GM18870 (cell line): ENCODE measurements around the gene HABP4.
"Not testable (repeated sequence)": the region's sequence is repeated elsewhere in the genome, so short reads cannot be mapped to it uniquely, and the experiment has no call there.

Experiments used
- ATAC-seq: cut with Tn5 transposase; IDR thresholded peaks from one replicate; pipeline ENCODE4 v1.9.1; 2021; ENCODE audit warnings: moderate library complexity; ENCODE audit not compliant: unreplicated experiment

The HABP4 gene

DNA sequence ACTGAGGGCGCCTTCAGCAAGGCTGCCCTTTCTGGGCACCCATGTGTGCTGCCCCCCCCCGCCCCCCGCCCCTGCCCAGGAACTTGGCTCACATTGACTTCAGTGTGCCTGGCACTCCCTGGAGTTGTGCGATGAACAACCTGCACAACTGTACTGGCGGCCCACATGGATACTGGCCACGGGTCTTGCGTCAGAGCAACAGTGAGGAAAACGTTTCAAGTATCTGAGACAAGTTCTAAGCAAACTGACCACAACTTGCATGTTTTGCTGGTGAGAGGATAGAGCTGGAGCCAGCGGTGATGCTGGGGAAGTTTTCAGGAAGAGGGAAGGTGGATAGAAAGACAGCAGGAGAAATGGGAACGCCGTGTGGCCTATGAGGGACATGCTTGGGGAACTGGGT, 45.4 kb downstream of the HABP4 start:
- no peak for ATAC-seq

- no peak for ATAC-seq
Measured at GRCh38 chr9:96496368-96497116, 46.6 kb downstream of the HABP4 start.

DNA sequence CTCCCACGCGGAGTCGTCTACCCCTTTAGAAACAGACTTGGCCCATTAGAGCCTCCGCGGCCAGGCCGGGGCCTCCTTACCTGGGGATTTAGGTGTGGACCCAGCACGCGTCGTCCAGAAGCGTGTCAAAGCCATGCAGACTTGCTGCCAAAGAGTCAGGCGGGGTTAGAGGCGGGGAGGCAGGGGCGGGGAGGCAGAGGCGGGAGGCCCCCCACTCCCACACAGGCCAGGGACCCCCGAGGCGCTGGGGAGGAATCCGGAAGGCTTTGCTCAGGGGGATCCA, 47.1 kb downstream of the HABP4 start:
- ATAC-seq = no peak

DNA sequence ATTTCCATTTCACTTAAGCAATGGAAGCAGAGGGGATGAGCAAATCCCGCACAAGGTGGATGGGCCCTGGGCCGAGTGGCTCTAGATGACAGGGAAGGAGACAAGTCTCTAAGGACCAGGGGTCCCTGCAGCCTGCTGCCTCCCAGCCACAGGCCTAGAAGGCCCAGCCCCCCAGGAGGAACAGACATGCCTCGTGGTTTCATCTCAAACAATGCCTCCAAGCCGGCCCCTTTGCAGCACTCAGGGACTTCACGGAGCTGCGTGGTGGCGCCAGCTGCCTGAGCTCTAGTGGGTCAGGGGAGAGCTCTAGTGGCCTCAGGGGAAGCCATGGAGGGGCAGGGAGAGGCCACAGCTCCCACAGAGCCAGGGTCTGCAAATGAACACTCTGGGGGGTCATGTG, 48.8 kb downstream of the HABP4 start:
- no peak for ATAC-seq

DNA sequence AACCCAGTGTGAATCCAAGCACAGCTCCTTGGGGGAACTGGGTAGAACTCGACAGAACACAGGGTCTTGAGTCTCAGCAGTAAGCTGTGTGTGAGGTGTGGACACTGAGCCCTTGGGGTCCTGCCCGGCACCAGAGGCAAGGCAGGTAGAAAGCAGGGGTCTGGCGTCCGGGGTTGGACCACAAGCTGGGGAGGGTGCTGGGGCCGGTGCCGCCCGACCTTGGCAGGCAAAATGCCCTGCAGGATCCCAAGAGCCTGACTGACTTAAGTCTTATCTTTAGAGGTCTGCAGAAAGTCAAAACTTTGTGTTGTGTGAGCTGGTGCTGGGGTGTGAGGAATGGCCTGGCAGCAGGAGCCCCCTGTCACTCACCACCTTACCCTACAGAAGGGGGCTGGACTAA, 49.3 kb downstream of the HABP4 start:
- no peak for ATAC-seq

- ATAC-seq = no peak
Measured at GRCh38 chr9:96500696-96501632, 51.0 kb downstream of the HABP4 start.

DNA sequence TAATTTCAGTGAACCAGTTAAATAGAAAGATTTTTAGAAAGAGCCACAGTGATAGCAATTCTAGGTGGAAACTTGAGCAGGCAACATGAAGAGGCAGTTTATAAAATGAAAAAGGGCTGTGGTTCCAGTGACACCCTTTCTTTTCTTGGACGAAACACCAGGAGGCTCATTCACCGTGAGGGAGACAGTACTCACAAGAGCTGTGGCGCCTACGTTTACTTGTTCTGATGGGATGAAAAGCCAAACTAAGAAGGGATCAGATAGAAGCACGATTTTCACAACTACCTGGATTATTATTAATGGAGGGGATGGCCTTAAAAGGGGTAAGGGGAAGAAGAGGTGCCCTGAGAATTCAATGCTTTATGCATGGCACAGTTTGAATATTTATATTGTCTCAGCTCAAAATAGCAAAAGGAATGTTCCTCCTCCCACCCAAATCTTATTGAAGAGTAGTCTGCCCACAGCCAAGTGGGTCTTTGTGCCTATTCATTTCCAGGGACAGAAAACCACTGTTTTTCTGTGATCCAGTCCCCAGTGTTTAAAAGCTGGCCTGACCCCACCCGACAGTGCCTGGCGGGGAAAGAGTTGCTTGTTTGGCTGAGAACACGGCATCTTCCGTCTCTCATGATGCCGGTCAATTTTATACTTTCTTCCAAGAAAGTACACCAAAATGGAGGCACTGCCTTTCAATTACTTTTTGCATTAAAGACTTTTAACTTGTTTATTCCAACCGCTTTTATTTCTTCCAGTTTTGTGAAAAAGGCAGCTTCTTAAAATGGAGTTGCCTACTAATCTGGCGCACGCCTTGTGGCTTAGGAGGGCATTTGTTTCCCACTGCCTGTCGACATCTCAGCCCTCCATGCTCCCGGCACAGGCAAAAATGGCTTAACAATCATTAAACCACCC, 51.9 kb downstream of the HABP4 start:
- ATAC-seq = no peak

DNA sequence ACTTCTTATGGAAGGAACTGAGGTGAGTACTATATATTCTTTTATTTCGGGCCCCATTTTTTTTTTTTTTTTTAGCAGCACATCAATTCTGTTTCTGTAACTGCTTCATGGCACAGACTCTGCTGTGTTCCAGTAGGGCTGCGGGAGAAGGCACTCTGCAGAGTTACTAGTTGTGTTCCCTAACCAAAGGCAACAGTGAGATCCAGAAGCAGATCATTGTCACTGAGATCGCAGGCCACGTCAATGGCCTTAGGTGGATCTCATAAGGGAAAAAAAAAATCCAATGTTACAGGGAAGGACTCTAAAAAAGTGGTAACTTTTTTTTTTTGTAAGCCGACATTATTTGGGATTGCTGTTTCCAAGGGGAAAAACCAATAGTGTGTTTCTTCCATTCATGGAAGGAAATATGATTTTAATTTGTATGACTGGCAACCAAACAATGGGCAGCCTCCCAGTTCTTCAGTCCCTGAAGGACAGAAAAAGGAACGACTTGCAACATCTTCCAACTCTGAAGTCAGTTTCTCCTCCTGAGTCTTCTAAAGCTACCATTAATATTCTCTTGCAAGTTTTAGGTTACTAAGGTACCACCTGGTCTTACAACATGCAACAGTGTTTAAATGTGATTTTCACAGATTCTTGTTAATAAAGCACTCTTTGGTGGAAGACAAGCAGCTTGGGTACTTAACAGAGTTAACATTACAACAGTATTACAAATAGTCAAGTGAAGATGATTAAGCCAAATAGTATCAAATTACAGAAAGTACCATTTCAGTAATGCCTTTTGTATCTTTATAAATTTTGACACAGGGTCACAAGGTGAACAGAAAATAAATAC, 52.8 kb downstream of the HABP4 start:
- ATAC-seq = no peak

GRCh38 chr9:96503374-96503748, 53.4 kb downstream of the HABP4 start:
- not testable (repeated sequence) for ATAC-seq

DNA sequence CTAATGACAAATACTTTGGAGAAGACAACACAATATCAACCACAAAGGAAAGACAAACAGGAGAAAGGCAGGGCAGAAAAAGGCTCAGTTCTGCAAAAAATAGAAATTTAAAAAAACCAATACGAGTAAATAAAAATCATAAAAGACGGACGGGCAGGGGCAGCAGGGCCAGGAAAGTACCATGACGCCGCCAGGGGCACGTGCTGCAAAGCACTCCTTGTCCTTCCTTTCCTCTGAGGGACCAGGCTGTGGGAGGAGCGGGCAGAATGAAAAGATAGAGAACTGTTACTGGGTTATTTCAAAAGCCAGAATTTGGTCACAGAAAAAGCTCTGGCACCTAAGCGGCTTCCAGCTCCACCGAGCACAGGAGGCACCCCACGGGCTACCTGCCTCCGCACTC, 53.9 kb downstream of the HABP4 start:
- ATAC-seq = no peak

DNA sequence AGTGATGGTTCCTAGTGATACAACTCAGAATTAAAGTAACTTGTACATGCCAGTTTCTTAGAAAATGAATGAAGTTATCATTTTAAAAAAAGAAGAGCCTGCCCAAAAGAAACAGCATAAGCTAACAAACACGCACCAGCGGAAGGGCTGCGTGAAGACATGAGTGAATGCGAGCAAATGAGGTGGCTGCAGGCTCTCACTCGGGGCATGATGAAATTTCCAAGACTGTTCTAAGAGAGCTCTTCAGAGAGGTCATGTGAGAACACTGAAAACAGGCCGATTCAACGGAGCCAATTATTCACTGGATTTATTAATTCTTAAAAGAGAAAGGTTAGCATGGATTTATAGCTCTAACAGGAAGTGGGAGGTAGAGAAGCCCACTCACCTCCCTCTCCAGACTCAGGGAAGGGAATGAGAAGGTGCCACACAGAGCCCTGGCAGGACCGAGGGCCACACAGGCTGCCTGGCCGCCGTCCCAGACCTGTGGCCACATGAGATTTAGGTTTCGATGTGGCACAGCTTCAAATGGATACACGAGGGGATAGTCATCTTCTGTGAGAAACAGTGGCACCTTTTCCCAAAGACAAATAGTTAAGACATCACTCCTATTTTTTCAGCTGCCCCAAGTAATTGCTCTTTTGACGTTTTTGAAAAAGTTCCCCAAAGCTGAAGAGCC, 55.5 kb downstream of the HABP4 start:
- no peak for ATAC-seq

- no peak for ATAC-seq
Measured at GRCh38 chr9:96508227-96508940, 58.4 kb downstream of the HABP4 start.

DNA sequence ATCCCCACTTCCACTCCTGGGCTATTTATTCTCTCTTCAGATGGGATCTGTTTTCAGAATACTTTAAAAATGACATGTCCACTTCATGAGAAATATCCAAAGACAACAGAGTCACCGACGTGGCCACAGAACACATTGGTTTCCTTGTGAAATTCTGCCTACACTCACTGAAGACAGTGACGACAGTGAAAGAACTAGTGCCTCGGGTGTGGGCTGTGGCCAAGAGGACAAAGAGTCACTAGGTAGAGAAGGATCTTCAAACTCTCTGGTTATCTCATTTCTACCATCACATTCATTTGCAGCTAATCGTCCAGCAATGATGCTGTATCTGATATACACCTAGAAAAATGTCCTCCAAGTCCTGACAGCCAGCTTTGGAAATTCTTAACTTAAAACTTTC, 59.1 kb downstream of the HABP4 start:
- ATAC-seq = no peak

DNA sequence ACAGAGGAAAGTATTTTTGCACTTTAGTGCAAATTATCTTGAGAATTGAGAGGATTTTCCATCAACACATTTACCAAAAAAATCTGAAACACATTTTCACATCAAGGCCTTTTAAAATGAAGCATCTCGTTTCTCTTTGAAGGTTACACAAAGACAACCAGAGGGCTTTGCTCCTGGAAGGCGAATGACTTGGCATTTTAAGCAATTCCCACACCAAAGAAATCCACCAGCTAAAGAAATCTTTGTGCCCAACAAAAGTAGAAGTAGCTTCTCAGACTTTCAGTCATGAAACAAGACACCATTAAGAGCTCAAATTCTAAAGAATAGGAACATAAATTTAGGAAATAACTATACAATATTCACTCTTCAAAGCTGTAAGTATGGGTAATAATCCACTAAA, 59.9 kb downstream of the HABP4 start:
- ATAC-seq = no peak

- ATAC-seq = no peak
Measured at GRCh38 chr9:96510258-96510657, 60.3 kb downstream of the HABP4 start.

DNA sequence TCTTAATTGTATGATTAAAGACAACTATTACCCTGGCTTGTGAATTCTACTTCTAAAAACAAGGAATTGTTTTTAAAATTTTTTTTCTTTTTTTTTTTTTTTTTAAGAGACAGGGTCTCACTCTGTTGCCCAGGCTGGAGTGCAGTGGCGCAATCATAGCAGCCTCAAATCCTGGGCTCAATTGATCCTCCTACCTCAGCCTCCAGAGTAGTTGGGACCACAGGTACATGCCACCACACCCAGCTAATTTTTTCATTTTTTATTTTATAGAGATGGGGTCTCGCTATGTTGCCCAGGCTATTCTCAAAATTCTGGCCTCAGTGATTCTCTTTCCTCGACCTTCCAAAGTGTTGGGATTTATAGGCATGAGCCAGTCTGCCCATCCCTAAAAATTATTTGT, 62.3 kb downstream of the HABP4 start:
- no peak for ATAC-seq

DNA sequence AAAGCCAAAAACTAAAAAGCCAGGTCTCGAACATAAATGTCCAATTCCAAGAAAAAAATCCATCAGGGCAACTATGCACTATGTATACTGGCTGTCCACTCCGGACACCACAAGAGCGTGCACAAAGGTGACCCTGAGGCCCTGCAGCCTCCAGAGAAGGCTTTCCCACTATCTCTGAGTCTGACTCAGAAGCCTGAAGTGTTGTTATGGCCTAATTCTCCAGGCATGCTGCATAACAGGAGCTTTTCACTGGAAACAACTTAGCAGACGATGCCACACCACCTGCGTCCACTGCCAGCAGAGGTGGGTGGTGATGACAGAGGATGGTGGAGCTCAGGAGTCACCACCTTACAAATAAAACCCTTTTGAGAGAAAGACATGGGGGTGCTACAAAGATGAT, 63.7 kb downstream of the HABP4 start:
- no peak for ATAC-seq

DNA sequence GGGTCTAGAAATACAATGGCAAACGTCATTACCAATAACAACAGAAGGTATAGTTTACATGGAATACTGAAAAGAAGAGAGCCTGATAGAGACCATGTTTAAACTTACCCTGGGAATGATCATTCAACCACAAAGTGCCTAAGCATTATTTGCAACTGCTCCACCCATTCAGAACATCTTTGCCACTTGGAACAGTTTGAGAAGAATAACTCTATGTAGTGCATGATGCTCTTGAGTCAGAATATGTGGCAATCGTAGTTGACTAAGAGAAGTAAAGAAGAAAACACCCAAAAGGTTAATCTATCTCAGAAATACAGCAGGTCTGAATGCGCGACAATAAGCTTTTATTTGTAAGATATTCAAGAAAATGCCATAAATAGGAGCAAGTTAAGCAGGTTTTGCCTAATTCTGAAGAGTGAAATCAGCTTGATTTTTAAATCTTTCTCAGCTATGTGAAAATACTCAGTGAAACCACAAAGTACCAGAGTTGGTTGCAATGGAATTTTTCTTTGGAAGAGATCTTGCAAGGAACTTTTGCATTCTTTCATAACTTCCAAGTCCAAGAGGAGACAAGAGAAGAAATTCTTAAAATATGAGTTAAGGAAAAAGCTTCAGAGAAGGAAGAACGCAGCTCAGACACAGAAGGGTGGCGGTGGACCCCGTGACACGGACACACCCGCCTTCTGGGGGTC, 64.3 kb downstream of the HABP4 start:
- ATAC-seq = no peak

- ATAC-seq = no peak
Measured at GRCh38 chr9:96514800-96515158, 64.8 kb downstream of the HABP4 start.
